DOHH2 (cell line): ENCODE measurements around the gene LIF.

ENCODE experiments used
- H3F3A ChIP-seq: fragments of 200-600 bp; sonication (generic), shearing (Covaris generic); 2 replicates; pipeline ENCODE4 v1.6.0; 2016; ENCODE audit warnings: antibody characterized with exemption, mild to moderate bottlenecking; ENCODE audit not compliant: control insufficient read depth, insufficient read depth
- H3K27ac ChIP-seq: fragments of 200-600 bp; sonication (generic); 2 replicates; pipeline ENCODE4 v1.5.1; 2014; ENCODE audit warnings: low read depth, mild to moderate bottlenecking, low read length, moderate library complexity
- H3K27me3 ChIP-seq: fragments of 200-600 bp; sonication (generic); 2 replicates; pipeline ENCODE4 v1.6.1; 2014; ENCODE audit warnings: mild to moderate bottlenecking, low read length, mixed read lengths; ENCODE audit not compliant: control insufficient read depth
- H3K36me3 ChIP-seq: fragments of 200-600 bp; sonication (generic); 2 replicates; pipeline ENCODE4 v1.6.1; 2014; ENCODE audit warnings: mild to moderate bottlenecking, low read length, moderate library complexity, mixed read lengths; ENCODE audit not compliant: control insufficient read depth
- H3K4me1 ChIP-seq: fragments of 200-600 bp; sonication (generic); 2 replicates; pipeline ENCODE4 v1.6.1; 2014; ENCODE audit warnings: mild to moderate bottlenecking, low read length, mixed read lengths; ENCODE audit not compliant: control insufficient read depth
- H3K4me2 ChIP-seq: fragments of 200-600 bp; sonication (generic); 2 replicates; pipeline ENCODE4 v1.6.0; 2014; ENCODE audit warnings: mild to moderate bottlenecking, low read length, moderate library complexity
- H3K4me3 ChIP-seq: fragments of 200-600 bp; sonication (generic); 2 replicates; pipeline ENCODE4 v1.5.1; 2014; ENCODE audit warnings: mild to moderate bottlenecking, low read length, mixed read lengths
- H3K79me2 ChIP-seq: fragments of 200-600 bp; sonication (generic); 2 replicates; pipeline ENCODE4 v1.6.1; 2014; ENCODE audit warnings: mild to moderate bottlenecking, low read length, mixed read lengths; ENCODE audit not compliant: control insufficient read depth
- H3K9me2 ChIP-seq: fragments of 200-600 bp; sonication (generic); replicated peaks from 2 replicates; pipeline ENCODE4 v1.6.1; 2014; ENCODE audit warnings: mild to moderate bottlenecking, low read length, mixed read lengths; ENCODE audit not compliant: control insufficient read depth
- H3K9me3 ChIP-seq: fragments of 200-600 bp; sonication (generic); 2 replicates; pipeline ENCODE4 v1.6.1; 2014; ENCODE audit warnings: antibody characterized with exemption, low read length, mixed read lengths; ENCODE audit not compliant: control insufficient read depth, insufficient read depth
- H4K20me1 ChIP-seq: fragments of 200-600 bp; sonication (generic); 2 replicates; pipeline ENCODE4 v1.6.0; 2014; ENCODE audit warnings: low read depth, mild to moderate bottlenecking, antibody characterized with exemption, low read length, moderate library complexity; ENCODE audit not compliant: control insufficient read depth, insufficient read depth
- EZH2phosphoT487 ChIP-seq: fragments of 200-600 bp; sonication (generic); IDR thresholded peaks from 2 replicates; pipeline ENCODE4 v1.6.1; 2017; ENCODE audit warnings: borderline replicate concordance, mild to moderate bottlenecking, antibody characterized with exemption, low read length, moderate library complexity, mixed read lengths
- TF ChIP-seq, protein P1 (sequence below): fragments of 200-600 bp; sonication (generic); IDR thresholded peaks from one replicate; pipeline ENCODE4 v1.5.1; 2014; ENCODE audit warnings: antibody characterized with exemption, mild to moderate bottlenecking, low read depth, low read length; ENCODE audit not compliant: poor library complexity, severe bottlenecking

LIF gene

DNA sequence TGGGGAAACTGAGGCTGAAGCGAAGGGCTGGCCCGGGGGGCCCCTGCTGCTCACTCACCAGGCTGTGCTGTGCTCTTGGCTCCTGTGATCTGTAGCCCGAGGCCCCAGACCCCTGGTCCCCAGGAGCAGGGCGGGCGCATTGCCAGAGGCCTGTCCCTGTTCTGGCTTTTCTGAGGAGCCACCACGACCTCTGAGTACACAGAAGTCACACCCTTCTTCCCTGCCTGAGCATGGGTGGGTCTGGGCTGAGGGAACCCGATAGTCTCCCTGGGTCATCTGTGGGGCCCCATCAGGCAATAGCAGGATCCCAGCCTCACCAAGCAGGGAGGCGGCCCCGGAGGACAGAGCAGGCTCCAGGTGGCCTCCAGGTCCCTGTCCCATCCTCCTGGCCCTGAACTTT, 37.6 kb upstream of the LIF start:
- H3K4me2 ChIP-seq = no peak overlapping the region
- H3K79me2 ChIP-seq = no peaks in the 10 kb centered on the region
- H3K9me3 ChIP-seq = no peaks in the 10 kb centered on the region
- no peak for TF ChIP-seq EZH2phosphoT487
- TF ChIP-seq, protein P1, sequence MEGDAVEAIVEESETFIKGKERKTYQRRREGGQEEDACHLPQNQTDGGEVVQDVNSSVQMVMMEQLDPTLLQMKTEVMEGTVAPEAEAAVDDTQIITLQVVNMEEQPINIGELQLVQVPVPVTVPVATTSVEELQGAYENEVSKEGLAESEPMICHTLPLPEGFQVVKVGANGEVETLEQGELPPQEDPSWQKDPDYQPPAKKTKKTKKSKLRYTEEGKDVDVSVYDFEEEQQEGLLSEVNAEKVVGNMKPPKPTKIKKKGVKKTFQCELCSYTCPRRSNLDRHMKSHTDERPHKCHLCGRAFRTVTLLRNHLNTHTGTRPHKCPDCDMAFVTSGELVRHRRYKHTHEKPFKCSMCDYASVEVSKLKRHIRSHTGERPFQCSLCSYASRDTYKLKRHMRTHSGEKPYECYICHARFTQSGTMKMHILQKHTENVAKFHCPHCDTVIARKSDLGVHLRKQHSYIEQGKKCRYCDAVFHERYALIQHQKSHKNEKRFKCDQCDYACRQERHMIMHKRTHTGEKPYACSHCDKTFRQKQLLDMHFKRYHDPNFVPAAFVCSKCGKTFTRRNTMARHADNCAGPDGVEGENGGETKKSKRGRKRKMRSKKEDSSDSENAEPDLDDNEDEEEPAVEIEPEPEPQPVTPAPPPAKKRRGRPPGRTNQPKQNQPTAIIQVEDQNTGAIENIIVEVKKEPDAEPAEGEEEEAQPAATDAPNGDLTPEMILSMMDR = no peak
- H3K4me1 ChIP-seq = peaks cover 14% of the 10 kb centered on the region
- H3K4me3 ChIP-seq = no peak overlapping the region
- H3K36me3 ChIP-seq = no peaks in the 10 kb centered on the region
- H3F3A ChIP-seq = peaks cover 4% of the 10 kb centered on the region; the same call in 1 of the 2 replicates
- H3K9me2 ChIP-seq = no peaks in the 10 kb centered on the region
- no peak overlapping the region for H3K27ac ChIP-seq
- H4K20me1 ChIP-seq = peaks cover 3% of the 10 kb centered on the region; the same call in 1 of the 2 replicates
- H3K27me3 ChIP-seq = peaks cover 3% of the 10 kb centered on the region; the same call in 1 of the 2 replicates

DNA sequence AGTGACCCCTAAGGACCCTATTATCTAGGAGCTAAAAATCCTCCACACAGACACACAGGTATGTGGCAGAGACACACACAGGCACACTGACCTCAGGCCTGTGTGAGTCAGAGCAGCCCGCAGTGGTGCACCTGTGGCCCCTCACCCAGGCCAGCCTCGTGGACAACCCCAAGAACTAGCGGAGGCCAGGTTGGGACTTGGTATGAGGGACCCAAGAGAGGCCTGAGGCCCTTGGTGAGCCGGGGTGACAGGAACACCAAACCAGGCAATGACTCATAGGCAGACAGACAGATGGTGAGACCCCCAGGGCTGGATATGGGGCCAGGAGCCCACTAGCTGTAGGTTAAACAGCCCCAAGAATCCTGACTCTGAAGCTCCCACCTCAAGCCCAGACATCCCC, 36.8 kb upstream of the LIF start:
- H3K9me2 ChIP-seq = no peaks in the 10 kb centered on the region
- no peaks in the 10 kb centered on the region for H3K9me3 ChIP-seq
- TF ChIP-seq EZH2phosphoT487 = no peak
- TF ChIP-seq, protein P1 = no peak
- no peak overlapping the region for H3K27ac ChIP-seq
- peaks cover 3% of the 10 kb centered on the region; the same call in 1 of the 2 replicates for H3K27me3 ChIP-seq
- H3K79me2 ChIP-seq = no peaks in the 10 kb centered on the region
- peaks cover 4% of the 10 kb centered on the region; the same call in 1 of the 2 replicates for H3F3A ChIP-seq
- no peak overlapping the region for H3K4me3 ChIP-seq
- H4K20me1 ChIP-seq = peaks cover 3% of the 10 kb centered on the region; the same call in 1 of the 2 replicates
- H3K4me1 ChIP-seq = peaks cover 5% of the 10 kb centered on the region
- no peaks in the 10 kb centered on the region for H3K36me3 ChIP-seq
- no peak overlapping the region for H3K4me2 ChIP-seq

DNA sequence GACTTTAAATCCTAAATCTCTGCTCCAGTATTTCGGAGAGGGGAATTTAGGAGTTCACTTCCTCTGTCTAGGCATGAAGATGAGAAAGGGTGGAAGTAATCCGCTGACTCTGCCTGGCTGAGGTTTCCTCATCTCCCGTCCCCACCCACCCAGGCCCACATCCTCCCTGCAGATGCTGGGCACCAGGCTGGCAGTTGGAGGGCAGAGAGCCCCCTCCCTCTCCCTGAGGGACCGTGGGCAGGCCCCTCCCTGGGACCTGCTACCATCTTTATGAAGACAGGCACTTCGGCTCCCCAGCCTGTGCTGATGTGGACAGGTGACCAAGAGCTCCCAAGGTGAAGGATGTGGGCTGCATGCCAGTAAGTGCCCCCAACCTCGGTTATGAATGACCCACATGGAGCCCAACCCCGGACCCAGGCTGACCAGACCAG, 36.1 kb upstream of the LIF start:
- Histone ChIP-seq H3K4me2 (no peak overlapping the region), H3K27ac (no peak overlapping the region), H3K27me3 (peaks cover 3% of the 10 kb centered on the region; the same call in 1 of the 2 replicates), H4K20me1 (peaks cover 3% of the 10 kb centered on the region; the same call in 1 of the 2 replicates), H3K9me2 (no peaks in the 10 kb centered on the region), H3K4me1 (no peaks in the 10 kb centered on the region), H3K79me2 (no peaks in the 10 kb centered on the region), H3K9me3 (no peaks in the 10 kb centered on the region), H3F3A (no peaks in the 10 kb centered on the region), H3K36me3 (no peaks in the 10 kb centered on the region), H3K4me3 (no peak overlapping the region)
- TF ChIP-seq EZH2phosphoT487 = no peak
- TF ChIP-seq, protein P1 = no peak
